Kidney epithelial cell (primary cell): ENCODE data around the gene RAB4B. TPM values are rescaled to one million over a fixed set of nuclear protein-coding genes. Genes with fewer than 3 reads are reported as not detected.
"Not testable (repeated sequence)": the region's sequence is repeated elsewhere in the genome, so short reads cannot be mapped to it uniquely, and the experiment has no call there.

Experiments used
- DNase-seq: peaks from one replicate; pipeline ENCODE4 v3.0.0-alpha.2; 2010; ENCODE audit warnings: low read depth
- H3K27me3 ChIP-seq: 2 replicates; pipeline ENCODE4 v1.6.0; 2011; ENCODE audit warnings: low read length; ENCODE audit not compliant: control insufficient read depth, insufficient read depth
- H3K36me3 ChIP-seq: 2 replicates; pipeline ENCODE4 v1.5.1; 2011; ENCODE audit warnings: low read length; ENCODE audit not compliant: control insufficient read depth, insufficient read depth
- H3K4me3 ChIP-seq: 2 replicates; pipeline ENCODE4 v1.5.1; 2011; ENCODE audit warnings: low read depth, mild to moderate bottlenecking, control low read depth, low read length
- CTCF ChIP-seq: IDR thresholded peaks from 2 replicates; pipeline ENCODE4 v1.5.1; 2011; ENCODE audit warnings: mild to moderate bottlenecking, moderate library complexity, low read length, control low read depth, inconsistent platforms; ENCODE audit not compliant: insufficient read depth, poor library complexity, severe bottlenecking
- total RNA-seq: library from RNA; depleted of rRNA; stranded (reverse); fragments of >200 nt; gene quantifications from 2 replicates; pipeline ENCODE4 v1.2.3, GENCODE V29; 2015

The RAB4B gene
- total RNA-seq, 1 donor from 2014 or later: 23.0 TPM

DNA sequence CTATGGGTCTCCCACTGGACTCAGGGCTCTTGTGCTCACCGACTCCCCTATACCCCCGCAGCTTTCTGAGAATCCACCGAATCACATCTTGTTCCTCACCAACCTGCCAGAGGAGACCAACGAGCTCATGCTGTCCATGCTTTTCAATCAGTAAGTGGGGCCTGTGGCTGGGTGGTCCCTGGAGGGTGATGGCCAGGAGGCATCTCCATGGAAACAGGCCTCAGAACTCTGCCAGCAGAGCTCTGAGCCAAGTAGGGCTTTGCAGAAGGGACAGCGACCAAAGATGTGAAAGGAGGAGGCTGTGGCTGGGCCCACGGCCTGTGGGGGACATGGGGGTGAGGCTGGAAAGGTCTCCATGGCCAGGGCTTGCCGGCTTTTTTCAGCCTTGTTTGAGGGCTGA is 14.5 kb upstream of the RAB4B start:
- Histone ChIP-seq H3K27me3 (no peaks in the 10 kb centered on the region), H3K36me3 (peaks cover 5% of the 10 kb centered on the region), H3K4me3 (no peak overlapping the region)
- DNase-seq: no peak
- TF ChIP-seq CTCF: no peak

- no peaks in the 10 kb centered on the region for H3K27me3 ChIP-seq
- no peak for DNase-seq
- H3K36me3 ChIP-seq: peaks cover 5% of the 10 kb centered on the region
- H3K4me3 ChIP-seq: no peak overlapping the region
- no peak for TF ChIP-seq CTCF
Observed at GRCh38 chr19:40763963-40764362, 14.1 kb upstream of the RAB4B start.

DNA sequence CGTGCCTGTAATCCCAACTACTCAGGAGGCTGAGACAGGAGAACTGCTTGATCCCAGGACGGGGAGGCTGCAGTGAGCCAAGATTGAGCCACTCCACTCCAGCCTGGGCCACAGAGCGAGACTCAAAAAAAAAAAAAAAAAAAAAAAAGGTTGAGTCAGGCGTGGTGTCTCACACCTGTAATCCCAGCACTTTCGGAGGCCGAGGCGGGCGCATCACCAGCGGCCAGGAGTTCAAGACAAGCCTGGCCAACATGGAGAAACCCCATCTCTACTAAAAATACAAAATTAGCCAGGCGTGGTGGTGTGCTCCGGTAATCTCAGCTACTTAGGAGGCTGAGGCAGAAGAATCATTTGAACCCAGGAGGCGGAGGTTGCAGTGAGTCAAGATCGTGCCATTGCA is 11.7 kb upstream of the RAB4B start:
- DNase-seq, H3K36me3 ChIP-seq, H3K4me3 ChIP-seq, H3K27me3 ChIP-seq: not testable (repeated sequence)

DNA sequence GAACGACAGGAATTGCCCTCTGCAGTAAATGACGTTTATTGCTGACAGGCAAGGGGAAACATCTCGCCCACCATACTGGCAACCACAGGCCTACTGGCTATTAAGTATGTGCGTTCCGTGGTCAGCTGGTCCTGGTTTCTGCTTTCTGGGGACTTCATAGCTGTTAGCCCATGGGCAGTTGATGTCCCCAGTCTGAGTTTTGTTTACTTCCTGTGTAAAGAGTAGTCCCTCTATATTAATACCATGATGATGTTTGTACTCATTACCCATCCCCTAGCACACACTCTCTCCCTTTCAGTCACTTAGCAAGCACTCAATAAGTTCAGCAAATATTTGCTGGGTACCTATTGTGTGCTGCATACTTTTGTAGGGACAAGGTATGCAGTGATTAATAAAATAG is 9.2 kb upstream of the RAB4B start:
- TF ChIP-seq CTCF: no peak
- no peak for DNase-seq
- Histone ChIP-seq H3K27me3 (no peaks in the 10 kb centered on the region), H3K4me3 (no peak overlapping the region), H3K36me3 (peaks cover 3% of the 10 kb centered on the region)

DNA sequence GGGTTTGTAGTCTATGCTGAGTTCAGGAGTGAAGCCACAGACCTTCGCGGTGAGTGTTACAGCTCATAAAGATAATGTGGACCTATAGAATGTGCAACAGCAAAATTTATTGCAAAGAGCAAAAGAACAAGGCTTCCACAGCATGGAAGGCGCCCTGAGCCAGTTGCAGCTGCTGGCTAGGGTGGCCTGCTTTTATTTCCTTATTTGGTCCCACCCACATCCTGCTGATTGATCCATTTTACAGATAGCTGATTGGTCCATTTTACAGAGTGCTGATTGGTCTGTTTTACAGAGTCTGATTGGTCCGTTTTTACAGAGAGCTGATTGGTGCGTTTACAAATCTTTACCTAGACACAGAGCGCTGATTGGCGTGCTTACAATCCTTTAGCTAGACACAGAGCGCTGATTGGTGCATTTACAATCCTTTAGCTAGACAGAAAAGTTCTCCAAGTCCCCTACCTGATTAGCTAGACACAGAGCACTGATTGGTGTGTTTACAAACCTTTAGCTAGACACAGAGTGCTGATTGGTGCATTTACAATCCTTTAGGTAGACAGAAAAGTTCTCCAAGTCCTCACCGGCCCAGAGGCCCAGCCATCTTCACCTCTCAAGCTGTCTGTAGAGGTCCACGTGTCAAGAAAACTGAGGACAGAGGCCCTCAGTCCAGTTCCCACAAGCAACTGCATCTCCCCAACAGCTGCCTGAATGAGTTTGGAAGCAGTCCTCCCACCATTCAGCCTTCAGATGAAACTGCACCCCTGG is 6.8 kb upstream of the RAB4B start:
- not testable (repeated sequence) for H3K4me3 ChIP-seq, H3K36me3 ChIP-seq, DNase-seq, H3K27me3 ChIP-seq

DNA sequence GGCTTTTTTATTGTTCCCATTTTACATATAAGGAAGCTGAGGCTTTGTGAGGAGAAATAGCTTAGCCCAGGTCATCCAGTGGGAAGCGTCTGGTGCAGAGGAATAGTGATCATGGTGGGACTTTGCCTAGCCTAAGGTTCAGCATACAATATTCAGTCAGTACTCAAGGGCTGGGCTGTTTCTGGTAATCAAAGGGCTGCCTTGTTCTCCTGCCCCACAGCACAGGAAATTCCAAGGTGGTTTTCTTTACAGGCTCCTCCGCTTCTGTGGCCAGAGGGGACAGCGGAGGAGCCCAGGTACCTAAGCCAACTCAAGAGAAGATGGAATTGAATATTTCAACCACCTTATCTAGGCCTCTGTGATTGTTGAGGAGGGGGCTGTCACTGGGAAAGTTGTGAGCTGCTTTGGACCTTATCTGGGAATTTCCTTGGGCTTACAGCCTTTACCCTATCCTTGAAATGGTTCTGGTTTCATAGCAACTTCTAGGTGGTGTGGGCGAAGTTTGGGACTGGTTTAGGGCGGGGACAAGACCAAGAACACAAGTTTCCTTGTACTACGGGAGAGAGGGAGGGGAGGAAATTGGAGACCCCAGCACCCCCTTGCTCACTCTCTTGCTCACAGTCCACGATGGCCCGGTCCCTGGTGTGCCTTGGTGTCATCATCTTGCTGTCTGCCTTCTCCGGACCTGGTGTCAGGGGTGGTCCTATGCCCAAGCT is 3.0 kb upstream of the RAB4B start, which contains the start of gene MIA:
MIA (plus strand) TSS at position 606 of the 716 bp plus-strand sequence; CDS start at position 628, 22 bp downstream.
- TF ChIP-seq CTCF: no peak
- Histone ChIP-seq H3K36me3 (no peaks in the 10 kb centered on the region), H3K4me3 (no peak within 1 kb of the TSS), H3K27me3 (no peaks in the 10 kb centered on the region)
- no peak for DNase-seq

DNA sequence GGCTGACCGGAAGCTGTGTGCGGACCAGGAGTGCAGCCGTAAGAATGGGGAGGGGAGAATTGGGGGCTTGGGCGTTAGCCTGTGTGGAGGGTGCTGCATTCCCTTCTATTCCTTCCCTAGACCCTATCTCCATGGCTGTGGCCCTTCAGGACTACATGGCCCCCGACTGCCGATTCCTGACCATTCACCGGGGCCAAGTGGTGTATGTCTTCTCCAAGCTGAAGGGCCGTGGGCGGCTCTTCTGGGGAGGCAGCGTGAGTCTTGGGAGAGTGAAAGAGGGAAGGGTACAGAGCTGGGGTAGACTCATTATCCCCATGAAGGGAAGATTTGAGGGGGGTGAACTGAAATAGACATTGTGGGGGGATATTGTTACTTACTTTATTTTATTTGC is 2.4 kb upstream of the RAB4B start:
- H3K4me3 ChIP-seq: no peak overlapping the region
- TF ChIP-seq CTCF: no peak
- no peaks in the 10 kb centered on the region for H3K36me3 ChIP-seq
- DNase-seq: no peak
- H3K27me3 ChIP-seq: no peaks in the 10 kb centered on the region
